ENCODE results near the gene ZBTB48. TPM values are rescaled to one million over a fixed set of nuclear protein-coding genes. Genes with fewer than 3 reads are reported as not detected.

The ZBTB48 gene
- total RNA-seq, result 16.2 and 16.4 TPM in 2 replicates

DNA sequence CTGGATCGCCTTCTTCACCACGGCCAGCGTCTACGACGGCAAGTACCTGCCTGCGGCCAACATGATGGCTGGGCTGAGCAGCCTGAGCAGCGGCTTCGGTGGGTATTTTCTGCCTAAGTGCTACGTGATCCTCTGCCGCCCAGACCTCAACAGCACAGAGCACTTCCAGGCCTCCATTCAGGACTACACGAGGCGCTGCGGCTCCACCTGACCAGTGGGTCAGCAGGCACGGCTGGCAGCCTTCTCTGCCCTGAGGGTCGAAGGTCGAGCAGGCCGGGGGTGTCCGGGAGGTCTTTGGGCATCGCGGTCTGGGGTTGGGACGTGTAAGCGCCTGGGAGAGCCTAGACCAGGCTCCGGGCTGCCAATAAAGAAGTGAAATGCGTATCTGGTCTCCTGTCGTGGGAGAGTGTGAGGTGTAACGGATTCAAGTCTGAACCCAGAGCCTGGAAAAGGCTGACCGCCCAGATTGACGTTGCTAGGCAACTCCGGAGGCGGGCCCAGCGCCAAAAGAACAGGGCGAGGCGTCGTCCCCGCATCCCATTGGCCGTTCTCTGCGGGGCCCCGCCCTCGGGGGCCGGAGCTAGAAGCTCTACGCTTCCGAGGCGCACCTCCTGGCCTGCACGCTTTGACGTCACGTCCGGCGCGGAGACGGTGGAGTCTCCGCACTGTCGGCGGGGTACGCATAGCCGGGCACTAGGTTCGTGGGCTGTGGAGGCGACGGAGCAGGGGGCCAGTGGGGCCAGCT is at the start of gene ZBTB48:
TSS of gene ZBTB48 (plus strand) at position 621 of the 745 bp plus-strand sequence. CDS start 616 bp downstream, outside the sequence.

DNA sequence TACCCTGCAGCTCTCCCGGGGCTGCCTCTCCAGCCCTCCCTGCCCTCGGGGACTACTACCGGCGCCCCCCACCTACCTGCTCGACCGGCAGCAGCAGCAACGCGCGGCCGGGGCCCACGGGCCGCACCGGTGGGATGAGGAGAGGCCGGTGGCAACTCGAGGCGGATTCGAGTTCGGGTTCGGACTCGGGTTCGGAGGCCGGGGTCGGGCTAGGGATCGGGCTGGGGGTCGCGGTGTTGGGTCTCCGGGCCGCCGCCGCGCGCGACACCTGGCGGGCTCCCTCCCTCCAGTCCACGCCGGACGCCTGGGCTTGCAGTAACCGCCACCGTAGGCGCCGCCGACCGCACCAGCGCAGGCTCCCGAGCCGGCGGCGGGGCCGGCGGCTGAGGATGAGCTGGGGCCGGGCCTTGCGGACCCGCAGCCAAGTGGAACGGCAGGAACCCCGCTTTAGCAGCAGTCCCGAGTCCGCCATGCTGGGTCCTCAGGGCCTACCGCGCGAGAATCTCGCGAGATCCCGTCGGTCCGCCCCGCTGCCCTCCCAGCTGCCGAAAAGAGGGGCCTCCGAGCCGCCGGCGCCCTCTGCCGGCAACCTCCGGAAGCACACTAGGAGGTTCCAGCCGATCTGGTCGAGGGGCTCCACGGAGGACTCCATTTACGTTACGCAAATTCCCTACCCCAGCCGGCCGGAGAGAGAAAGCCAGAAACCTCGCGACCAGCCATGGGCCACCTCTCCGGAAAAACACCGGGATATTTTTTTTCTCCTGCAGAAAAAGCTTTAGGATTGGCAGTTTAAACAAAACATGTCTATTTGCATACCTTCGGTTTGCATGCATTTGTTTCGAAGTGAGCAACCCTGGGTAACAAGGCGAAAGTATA is 25.5 kb upstream of the ZBTB48 start, which contains the start of gene NOL9:
TSS of gene NOL9 (minus strand) at position 483 of the 876 bp plus-strand sequence. CDS start at position 472, 11 bp downstream.

DNA sequence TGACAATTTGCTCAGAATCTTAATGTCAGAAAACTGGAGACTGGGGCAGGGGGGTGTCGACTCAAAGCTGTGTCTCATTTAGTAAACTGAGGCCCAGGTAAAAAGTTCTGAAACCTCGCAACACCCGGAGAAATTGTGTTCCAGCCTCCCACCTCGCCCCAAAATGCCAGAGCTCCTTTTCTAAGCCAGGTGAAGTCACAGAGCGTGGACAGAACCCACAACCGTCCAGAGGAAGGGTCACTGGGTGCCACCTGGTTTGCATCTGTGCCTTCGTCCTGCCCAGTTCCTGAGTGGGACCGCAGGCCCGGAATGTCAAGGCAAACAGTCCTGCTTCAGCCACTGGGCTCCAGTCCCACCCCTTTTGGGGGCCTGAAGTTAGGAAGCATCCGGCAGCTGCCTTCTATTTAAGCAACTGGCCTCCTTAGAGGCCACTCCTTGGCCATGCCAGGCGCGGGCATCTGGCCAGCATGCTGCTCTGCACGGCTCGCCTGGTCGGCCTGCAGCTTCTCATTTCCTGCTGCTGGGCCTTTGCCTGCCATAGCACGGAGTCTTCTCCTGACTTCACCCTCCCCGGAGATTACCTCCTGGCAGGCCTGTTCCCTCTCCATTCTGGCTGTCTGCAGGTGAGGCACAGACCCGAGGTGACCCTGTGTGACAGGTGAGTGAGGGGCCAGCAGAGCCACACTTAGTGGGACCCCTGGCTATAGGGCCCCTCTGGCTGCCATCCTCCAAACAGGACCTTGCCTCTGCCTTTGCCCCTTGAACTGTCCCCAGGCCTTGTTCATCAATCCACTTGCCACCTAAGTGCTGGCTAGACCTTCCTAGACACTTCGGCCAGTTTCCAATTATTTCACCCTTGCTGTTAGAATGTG is 24.7 kb upstream of the ZBTB48 start, which contains the start of gene TAS1R1:
TSS of gene TAS1R1 (plus strand) at position 401 of the 872 bp plus-strand sequence. CDS start at position 468, 67 bp downstream.

DNA sequence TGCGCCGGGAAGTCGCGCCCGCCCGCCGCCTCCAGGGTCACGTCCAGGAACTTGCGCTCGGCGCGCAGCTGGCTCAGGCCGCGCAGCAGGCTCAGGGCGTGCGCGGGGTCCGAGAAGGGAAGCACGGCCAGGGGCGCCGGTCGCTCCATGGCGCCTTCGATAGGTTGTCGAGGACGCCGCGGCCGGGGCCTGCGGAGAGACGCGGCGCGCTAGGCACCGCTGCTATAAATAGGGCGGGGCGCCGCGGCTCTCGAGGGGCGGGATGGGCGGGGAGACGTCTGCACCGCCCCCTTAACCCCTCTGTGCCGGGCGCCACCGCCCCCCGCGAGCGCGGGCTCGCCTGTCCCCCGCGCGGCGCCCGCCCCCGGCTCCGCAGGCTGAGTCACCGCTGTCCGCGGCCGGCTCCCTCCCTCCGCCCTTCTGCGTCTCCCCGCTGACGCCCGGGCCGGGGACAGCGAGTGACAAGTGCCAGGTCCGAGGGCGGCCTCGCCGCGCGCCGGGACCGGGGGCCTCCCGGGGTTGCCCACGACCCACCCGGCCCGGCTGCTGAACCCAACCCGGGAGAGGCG is 23.0 kb downstream of the ZBTB48 start, which contains the start of gene KLHL21:
TSS of gene KLHL21 (minus strand) at position 201 of the 569 bp plus-strand sequence. CDS start at position 149, 52 bp downstream.

DNA sequence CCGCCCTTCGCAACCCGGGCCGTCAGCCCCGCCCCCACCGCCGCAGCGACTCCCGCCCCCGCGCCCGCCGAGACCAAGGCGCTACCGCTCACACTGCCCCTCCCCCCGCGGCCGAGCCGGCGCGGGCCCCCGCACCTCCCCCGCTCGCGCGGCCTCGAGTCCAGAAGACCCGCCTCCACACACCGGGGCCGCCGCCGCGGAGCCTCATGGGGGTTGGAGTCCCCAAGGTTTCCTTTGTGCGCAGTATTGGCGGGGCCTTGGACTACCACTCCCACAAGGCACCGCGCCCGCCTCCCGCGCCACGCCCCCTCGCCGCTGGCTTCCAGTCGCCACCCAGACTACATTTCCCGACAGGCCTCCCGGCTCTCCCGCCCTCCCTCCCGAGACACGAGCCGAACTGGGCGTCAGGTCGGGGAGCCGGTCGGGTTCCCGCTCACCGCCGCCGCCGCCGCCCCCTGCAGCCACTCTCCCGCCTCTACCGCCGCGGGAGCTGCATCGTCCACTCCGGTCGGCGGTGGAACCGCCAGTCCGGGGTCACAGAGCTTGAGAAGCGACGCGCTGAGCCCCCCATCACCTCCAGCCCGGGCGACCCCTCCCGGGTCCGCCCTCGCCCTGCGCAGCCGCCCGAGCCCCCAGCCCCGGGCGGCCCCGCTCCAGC is 33.7 kb downstream of the ZBTB48 start, which contains the start of gene PHF13:
TSS of gene PHF13 (plus strand) at position 371 of the 658 bp plus-strand sequence. CDS start 336 bp downstream, outside the sequence.

DNA sequence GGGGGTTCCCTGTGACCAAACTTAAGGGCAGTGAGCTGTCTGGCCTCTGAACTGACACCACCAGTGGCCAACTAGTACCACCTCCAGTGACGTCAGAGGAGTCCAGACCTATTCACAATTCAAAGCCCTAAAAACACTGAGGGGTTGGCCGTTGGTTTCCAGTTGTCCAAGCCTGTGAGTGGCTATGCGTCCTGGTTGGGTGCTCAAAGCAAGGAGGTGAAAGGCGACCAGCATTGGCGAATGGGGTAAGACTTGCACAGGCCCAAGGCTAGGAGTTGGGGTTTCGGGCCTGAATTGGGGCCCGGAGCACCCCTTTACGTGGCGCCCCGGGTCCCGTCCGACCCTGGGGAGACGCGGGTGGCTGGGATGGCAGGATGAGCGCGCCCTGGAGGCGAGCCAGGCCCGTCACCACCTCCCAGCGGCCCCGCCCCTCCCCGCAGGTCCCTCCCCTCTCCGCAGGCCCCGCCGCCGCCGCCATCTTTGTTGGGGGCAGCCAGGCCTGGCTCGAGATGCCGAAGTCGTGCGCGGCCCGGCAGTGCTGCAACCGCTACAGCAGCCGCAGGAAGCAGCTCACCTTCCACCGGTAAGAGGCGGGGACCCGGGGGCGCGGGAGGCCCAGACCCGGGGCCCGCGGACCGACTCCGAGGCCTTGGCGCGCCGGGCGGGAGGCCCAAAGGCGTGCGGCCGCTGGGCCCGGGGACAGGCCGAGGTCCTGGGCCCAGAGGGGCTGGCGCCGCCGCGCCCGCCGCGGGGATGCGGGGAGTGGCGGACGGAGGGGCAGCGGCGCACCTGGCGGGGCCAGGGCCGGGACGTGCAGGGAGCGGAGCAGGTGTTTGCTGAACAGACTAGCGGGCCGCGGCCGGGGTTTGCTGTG is 45.2 kb downstream of the ZBTB48 start, which contains the start of gene THAP3:
TSS of gene THAP3 (plus strand) at position 159 of the 874 bp plus-strand sequence. CDS start at position 510, 351 bp downstream.

Other genes with a start within 250 kb of the ZBTB48 start
- gene ACOT7, start 186.2 kb upstream of the ZBTB48 start, total RNA-seq, result 82.0 and 83.9 TPM in 2 replicates
- 0.75 and 0.92 TPM in 2 replicates for gene HES2, start 160.1 kb upstream of the ZBTB48 start, total RNA-seq
- not detected in 2 replicates for gene ESPN, start 155.2 kb upstream of the ZBTB48 start, total RNA-seq
- 5.4 and 7.5 TPM in 2 replicates for gene TNFRSF25, start 113.8 kb upstream of the ZBTB48 start, total RNA-seq
- gene PLEKHG5, start 88.3 kb upstream of the ZBTB48 start, total RNA-seq, result 18.2 and 28.7 TPM in 2 replicates
- 15.3 and 17.0 TPM in 2 replicates for gene NOL9, start 25.5 kb upstream of the ZBTB48 start, total RNA-seq
- gene TAS1R1, start 24.7 kb upstream of the ZBTB48 start, total RNA-seq, result 0.40 and 0.44 TPM in 2 replicates
- 33.8 and 39.5 TPM in 2 replicates for gene KLHL21, start 22.9 kb downstream of the ZBTB48 start, total RNA-seq
- gene PHF13, start 33.7 kb downstream of the ZBTB48 start, total RNA-seq, result 12.9 and 13.3 TPM in 2 replicates
- gene THAP3, start 44.9 kb downstream of the ZBTB48 start, total RNA-seq, result 17.4 and 18.4 TPM in 2 replicates
- 47.4 and 49.9 TPM in 2 replicates for gene DNAJC11, start 121.8 kb downstream of the ZBTB48 start, total RNA-seq
- 57.6 and 63.1 TPM in 2 replicates for gene CAMTA1, start 205.5 kb downstream of the ZBTB48 start, total RNA-seq

All from aortic smooth muscle cell (primary cell).